Breast epithelium (tissue), 4 donors: ENCODE results near the gene PIK3CA. TPM values are rescaled to one million over a fixed set of nuclear protein-coding genes. Genes with fewer than 3 reads are reported as not detected.

Experiments used
- DNase-seq, 2 donors: peaks; one replicate each; pipeline ENCODE4 v3.0.0-alpha.2; 2019; ENCODE audit warnings: low spot score in 2 of 2
- H3K27ac ChIP-seq, 2 donors: fragments of 200-600 bp; sonication (generic) in 1 of 2; one replicate each; pipeline ENCODE4 v1.5.1; 2016 to 2019; ENCODE audit warnings: mild to moderate bottlenecking in 1 of 2
- H3K27me3 ChIP-seq, 2 donors: fragments of 200-600 bp; sonication (generic) in 1 of 2; one replicate each; pipeline versions ENCODE4 v1.5.1 to v1.6.0; 2017 to 2019; ENCODE audit warnings: control low read depth in 1 of 2, mild to moderate bottlenecking in 1 of 2
- H3K36me3 ChIP-seq: fragments of 200-600 bp; one replicate; pipeline ENCODE4 v1.5.1; 2019
- H3K4me1 ChIP-seq, 2 donors: fragments of 200-600 bp; sonication (generic); one replicate each; pipeline ENCODE4 v1.5.1; 2016 to 2019; ENCODE audit warnings: control low read depth in 1 of 2
- H3K4me3 ChIP-seq, 3 donors: fragments of 200-600 bp; sonication (generic); 1 replicate in 2 of 3; 2 replicates in 1 of 3; pipeline ENCODE4 v1.5.1; 2016 to 2019; ENCODE audit warnings: mild to moderate bottlenecking in 3 of 3, moderate library complexity in 2 of 3
- H3K9me3 ChIP-seq, 2 donors: fragments of 200-600 bp; sonication (generic) in 1 of 2; one replicate each; pipeline ENCODE4 v1.5.1; 2016 to 2019; ENCODE audit warnings: control low read depth in 1 of 2
- CTCF ChIP-seq, 3 donors: fragments of 450-650 bp; IDR thresholded peaks; one replicate each; pipeline ENCODE4 v1.5.1; 2016 to 2017; ENCODE audit warnings: antibody characterized with exemption in 3 of 3, mild to moderate bottlenecking in 3 of 3, moderate library complexity in 3 of 3
- POLR2A ChIP-seq: fragments of 450-650 bp; IDR thresholded peaks from one replicate; pipeline ENCODE4 v1.6.1; 2016; ENCODE audit warnings: antibody characterized with exemption, mild to moderate bottlenecking, moderate library complexity
- POLR2AphosphoS5 ChIP-seq, 3 donors: sonication (generic); formaldehyde crosslinking; IDR thresholded peaks; one replicate each; pipeline ENCODE4 v1.6.1; 2017; ENCODE audit warnings: antibody characterized with exemption in 3 of 3
- intact Hi-C: fragments of 100-400 bp; cut with DNase I; formaldehyde crosslinking; loops from one replicate; pipeline ENCODE4 v1.15.1; 2023; ENCODE audit warnings: low total_unique reads
- total RNA-seq, 3 donors: library from RNA; depleted of rRNA; stranded (reverse); fragments of >200 nt; gene quantifications; one replicate each; pipeline ENCODE4 v1.1.0, GENCODE V29; 2016

PIK3CA gene
- total RNA-seq, 3 donors from 2014 or later = 34.1 to 43.0 (median 38.4) TPM

- Histone ChIP-seq H3K27me3 (no peaks in the 10 kb centered on the region), H3K4me3 (no peak overlapping the region), H3K36me3 (no peaks in the 10 kb centered on the region), H3K4me1 (no peaks in the 10 kb centered on the region), H3K9me3 (no peaks in the 10 kb centered on the region), H3K27ac (no peak overlapping the region)
- intact Hi-C loops = no loop called here
- DNase-seq = no peak
- TF ChIP-seq POLR2AphosphoS5 (IDR thresholded peaks at IDR 0.05) (no peak), CTCF (IDR thresholded peaks at IDR 0.05) (no peak), POLR2A (no peak)
These were observed 76.4 kb downstream of the PIK3CA start for GRCh38 chr3:179224584-179224983.

GRCh38 chr3:179227349-179227748 lies 79.2 kb downstream of the PIK3CA start:
- Histone ChIP-seq H3K36me3 (peaks cover 7% of the 10 kb centered on the region), H3K9me3 (no peaks in the 10 kb centered on the region), H3K27me3 (no peaks in the 10 kb centered on the region), H3K27ac (no peak overlapping the region), H3K4me1 (no peaks in the 10 kb centered on the region), H3K4me3 (no peak overlapping the region)
- intact Hi-C loops = no loop called here
- no peak for DNase-seq
- no peak for TF ChIP-seq POLR2AphosphoS5 (IDR thresholded peaks at IDR 0.05)
- no peak for TF ChIP-seq POLR2A
- TF ChIP-seq CTCF (IDR thresholded peaks at IDR 0.05) = no peak

GRCh38 chr3:179229177-179229576 lies 81.0 kb downstream of the PIK3CA start:
- no peaks in the 10 kb centered on the region for H3K4me1 ChIP-seq
- TF ChIP-seq POLR2AphosphoS5 (IDR thresholded peaks at IDR 0.05) = no peak
- no peak for TF ChIP-seq POLR2A
- no peak for TF ChIP-seq CTCF (IDR thresholded peaks at IDR 0.05)
- H3K27ac ChIP-seq = no peak overlapping the region
- H3K36me3 ChIP-seq = peaks cover 7% of the 10 kb centered on the region
- DNase-seq = no peak
- intact Hi-C loops = no loop called here
- no peaks in the 10 kb centered on the region for H3K9me3 ChIP-seq
- H3K4me3 ChIP-seq = no peak overlapping the region
- H3K27me3 ChIP-seq = no peaks in the 10 kb centered on the region

GRCh38 chr3:179233043-179233442 lies 84.9 kb downstream of the PIK3CA start:
- H3K4me1 ChIP-seq = no peaks in the 10 kb centered on the region
- peaks cover 7% of the 10 kb centered on the region for H3K36me3 ChIP-seq
- H3K4me3 ChIP-seq = no peak overlapping the region
- H3K27me3 ChIP-seq = no peaks in the 10 kb centered on the region
- no peak overlapping the region for H3K27ac ChIP-seq
- intact Hi-C loops = no loop called here
- DNase-seq = no peak
- no peak for TF ChIP-seq CTCF (IDR thresholded peaks at IDR 0.05)
- H3K9me3 ChIP-seq = no peaks in the 10 kb centered on the region

GRCh38 chr3:179234199-179234598 lies 86.0 kb downstream of the PIK3CA start:
- Histone ChIP-seq H3K27me3 (no peaks in the 10 kb centered on the region), H3K27ac (no peak overlapping the region), H3K4me3 (no peak overlapping the region), H3K36me3 (peaks cover 7% of the 10 kb centered on the region), H3K4me1 (no peaks in the 10 kb centered on the region), H3K9me3 (no peaks in the 10 kb centered on the region)
- TF ChIP-seq POLR2A = no peak
- TF ChIP-seq CTCF (IDR thresholded peaks at IDR 0.05) = no peak
- no peak for TF ChIP-seq POLR2AphosphoS5 (IDR thresholded peaks at IDR 0.05)
- no peak for DNase-seq
- intact Hi-C loops = no loop called here
